HFFc6 (cell line): ENCODE measurements around the gene CD44. TPM values are rescaled to one million over a fixed set of nuclear protein-coding genes. Genes with fewer than 3 reads are reported as not detected.
A peak's percentile ranks its signal among the peaks of the same experiment; 100 is the strongest.

Experiments
- DNase-seq: peaks from one replicate; pipeline ENCODE4 v3.0.0-alpha.2; 2018
- H3K27ac Mint-ChIP-seq: 2 replicates; pipeline ENCODE4 v1.8.0; 2020; ENCODE audit warnings: mild to moderate bottlenecking, mixed read lengths
- H3K27me3 Mint-ChIP-seq: 2 replicates; pipeline ENCODE4 v1.8.0; 2021; ENCODE audit warnings: mild to moderate bottlenecking, moderate library complexity, mixed read lengths; ENCODE audit not compliant: insufficient read depth
- H3K36me3 Mint-ChIP-seq: 2 replicates; pipeline ENCODE4 v1.8.0; 2021; ENCODE audit warnings: low read depth, mixed read lengths
- H3K4me1 Mint-ChIP-seq: 2 replicates; pipeline ENCODE4 v1.8.0; 2020; ENCODE audit warnings: low read depth, mixed read lengths
- H3K4me3 Mint-ChIP-seq: 2 replicates; pipeline ENCODE4 v1.8.0; 2020; ENCODE audit warnings: mild to moderate bottlenecking, moderate library complexity, mixed read lengths
- H3K9me3 Mint-ChIP-seq: 2 replicates; pipeline ENCODE4 v1.8.0; 2020; ENCODE audit warnings: mild to moderate bottlenecking, mixed read lengths
- CTCF ChIP-seq: fragments of 200-600 bp; sonication (generic); IDR thresholded peaks from 2 replicates; pipeline ENCODE4 v1.5.0; 2021; ENCODE audit warnings: antibody characterized with exemption, mild to moderate bottlenecking
- total RNA-seq, 6 experiments: library from RNA; stranded (reverse); fragmentation: NEBNext Ultra II Directional; extraction: Animal tissue kit (Norgen Biotek cat#: 25700); gene quantifications; 2 replicates in 1 of 6; 3 replicates in 5 of 6; pipeline ENCODE4 v1.2.3, GENCODE V29; 2021

Gene CD44
- total RNA-seq, 6 experiments from 2014 or later = 1,912 to 2,221 (median 2,175) TPM

- no peak for TF ChIP-seq CTCF
- Mint-ChIP-seq H3K27ac (no peak overlapping the region), H3K27me3 (no peaks in the 10 kb centered on the region), H3K36me3 (peaks cover 5% of the 10 kb centered on the region; the same call in 1 of the 2 replicates), H3K4me3 (no peak overlapping the region), H3K4me1 (no peaks in the 10 kb centered on the region), H3K9me3 (no peaks in the 10 kb centered on the region)
- no peak for DNase-seq
Observed at GRCh38 chr11:35127619-35128018, 11.4 kb upstream of the CD44 start.

GRCh38 chr11:35131094-35131493, 7.9 kb upstream of the CD44 start:
- no peak for DNase-seq
- no peak overlapping the region for H3K4me3 Mint-ChIP-seq
- H3K9me3 Mint-ChIP-seq = no peaks in the 10 kb centered on the region
- H3K27ac Mint-ChIP-seq = no peak overlapping the region
- peaks cover 5% of the 10 kb centered on the region; the same call in 1 of the 2 replicates for H3K36me3 Mint-ChIP-seq
- H3K4me1 Mint-ChIP-seq = peaks cover 24% of the 10 kb centered on the region
- no peak for TF ChIP-seq CTCF
- H3K27me3 Mint-ChIP-seq = no peaks in the 10 kb centered on the region

- H3K36me3 Mint-ChIP-seq = peaks cover 5% of the 10 kb centered on the region; the same call in 1 of the 2 replicates
- DNase-seq = no peak
- H3K9me3 Mint-ChIP-seq = no peaks in the 10 kb centered on the region
- no peak for TF ChIP-seq CTCF
- no peak overlapping the region for H3K27ac Mint-ChIP-seq
- H3K27me3 Mint-ChIP-seq = no peaks in the 10 kb centered on the region
- peaks cover 26% of the 10 kb centered on the region for H3K4me1 Mint-ChIP-seq
- H3K4me3 Mint-ChIP-seq = no peak overlapping the region
Observed at GRCh38 chr11:35131886-35132285, 7.1 kb upstream of the CD44 start.

- peaks cover 5% of the 10 kb centered on the region; the same call in 1 of the 2 replicates for H3K36me3 Mint-ChIP-seq
- TF ChIP-seq CTCF = no peak
- peaks cover 44% of the 10 kb centered on the region for H3K4me1 Mint-ChIP-seq
- DNase-seq = no peak
- H3K4me3 Mint-ChIP-seq = no peak overlapping the region
- H3K27me3 Mint-ChIP-seq = peaks cover 4% of the 10 kb centered on the region; the same call in 1 of the 2 replicates
- H3K9me3 Mint-ChIP-seq = no peaks in the 10 kb centered on the region
- H3K27ac Mint-ChIP-seq = no peak overlapping the region
Observed at GRCh38 chr11:35133656-35134055, 5.3 kb upstream of the CD44 start.

GRCh38 chr11:35134403-35135148, 4.4 kb upstream of the CD44 start:
- H3K27me3 Mint-ChIP-seq = peaks cover 12% of the 10 kb centered on the region
- TF ChIP-seq CTCF = no peak
- peaks cover 7% of the 10 kb centered on the region for H3K9me3 Mint-ChIP-seq
- H3K27ac Mint-ChIP-seq = peak overlapping the region; percentile 58
- DNase-seq = peak; percentile 41
- peak overlapping the region; percentile 49 for H3K4me3 Mint-ChIP-seq
- H3K4me1 Mint-ChIP-seq = peaks cover 45% of the 10 kb centered on the region
- peaks cover 12% of the 10 kb centered on the region for H3K36me3 Mint-ChIP-seq
